NOMO-1 treated with DMSO at 0.1 percent for 48 hours (cell line): ENCODE results near the gene TCEA2.

ENCODE experiments used
- DNase-seq: peaks from one replicate; lab custom pipeline; 2025; ENCODE audit not compliant: unreplicated experiment; lab: John Stamatoyannopoulos, UW

The TCEA2 gene

DNA sequence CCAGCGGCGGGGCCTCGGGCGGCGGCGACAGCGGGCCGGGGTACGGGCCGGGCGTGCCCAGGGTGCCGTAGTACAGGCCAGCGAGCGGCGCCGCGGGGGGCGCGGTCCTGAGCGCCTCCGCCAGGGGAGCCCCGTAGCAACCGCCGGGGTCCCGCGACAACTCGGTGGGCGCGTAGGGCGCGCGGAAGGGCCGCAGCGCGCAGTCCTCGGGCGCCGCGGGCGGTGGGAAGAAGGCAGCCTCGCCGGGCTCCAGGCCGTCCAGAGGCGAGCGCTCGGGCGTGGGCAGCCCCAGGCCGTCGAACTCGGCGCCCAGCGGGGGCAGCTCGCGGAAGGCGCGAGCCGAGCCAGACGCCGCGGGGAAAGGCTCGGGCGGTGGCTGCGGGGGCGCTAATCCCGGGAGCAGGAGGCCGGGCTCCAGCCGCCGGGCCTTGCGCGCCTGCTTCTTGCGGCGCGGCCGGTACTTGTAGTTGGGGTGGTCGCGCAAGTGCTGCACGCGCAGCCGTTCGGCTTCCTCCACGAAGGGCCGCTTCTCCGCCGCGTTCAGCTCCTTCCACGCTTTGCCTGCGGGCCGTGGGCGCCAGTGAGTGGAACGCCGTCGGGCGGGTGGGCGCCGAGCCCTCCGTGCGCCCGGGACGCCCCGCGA, 14.5 kb upstream of the TCEA2 start:
- no peak for DNase-seq

DNA sequence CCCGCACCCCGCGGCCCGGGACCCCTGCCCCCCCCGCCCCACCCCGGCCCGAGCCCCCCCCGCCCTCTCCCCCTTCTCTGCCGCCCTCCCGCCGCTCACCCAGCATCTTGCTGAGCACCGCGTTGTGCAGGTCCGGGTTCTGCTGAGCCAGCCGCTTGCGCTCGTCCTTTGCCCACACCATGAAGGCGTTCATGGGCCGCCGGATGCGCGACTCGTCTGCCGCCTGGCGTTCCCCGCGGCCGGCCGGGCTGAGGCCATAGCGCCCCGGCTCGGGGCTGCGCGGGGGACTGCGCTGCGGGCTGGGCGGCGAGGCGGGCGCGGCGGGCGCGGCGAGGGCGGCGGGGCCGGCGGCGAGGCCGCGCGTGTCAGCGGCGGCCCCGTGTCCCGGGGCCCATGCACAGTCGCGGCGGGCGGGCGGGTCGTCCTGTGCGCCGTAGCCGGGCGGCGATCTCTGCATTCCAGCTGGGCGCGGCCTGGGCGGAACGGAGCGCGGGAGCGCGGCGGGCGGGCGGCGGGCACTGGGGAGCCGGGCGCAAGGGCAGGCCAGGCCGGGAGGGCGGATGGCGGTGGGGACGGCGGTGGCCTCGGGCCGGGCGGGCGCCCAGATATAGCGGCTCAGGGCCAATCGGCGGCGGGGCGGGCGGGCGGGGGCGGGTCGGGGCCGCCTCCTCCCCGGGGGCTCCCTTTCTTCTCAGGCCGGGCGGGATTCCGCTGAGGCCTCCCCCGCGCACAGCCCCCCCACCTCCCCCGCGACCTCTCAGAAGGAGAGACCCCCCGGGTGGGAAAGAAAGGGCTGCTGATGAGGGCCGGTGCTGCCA, 13.7 kb upstream of the TCEA2 start, which contains the start of gene SOX18:
TSS of gene SOX18 (minus strand) at position 580 of the 818 bp plus-strand sequence. CDS start at position 457, 123 bp downstream.
- peak; percentile 20 for DNase-seq

DNA sequence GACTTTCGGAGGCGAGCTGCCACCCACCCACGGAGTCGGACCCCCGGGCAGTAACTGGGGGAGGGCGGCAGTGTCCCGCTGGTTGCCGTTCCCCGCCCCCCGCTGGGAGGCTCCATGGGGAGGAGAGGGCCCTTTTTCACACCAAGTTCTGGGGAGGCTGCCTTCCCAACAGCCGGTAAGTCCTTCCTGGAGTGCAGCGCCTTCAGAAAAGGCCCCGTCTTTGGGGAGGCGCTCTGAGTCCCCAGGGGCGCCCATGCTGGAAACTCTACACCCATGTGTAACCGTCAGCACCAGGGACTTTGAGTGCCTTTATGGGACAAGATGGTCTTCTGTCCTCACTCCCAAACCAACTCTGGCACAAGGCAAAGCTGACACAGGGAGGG, 13.1 kb upstream of the TCEA2 start:
- no peak for DNase-seq

DNA sequence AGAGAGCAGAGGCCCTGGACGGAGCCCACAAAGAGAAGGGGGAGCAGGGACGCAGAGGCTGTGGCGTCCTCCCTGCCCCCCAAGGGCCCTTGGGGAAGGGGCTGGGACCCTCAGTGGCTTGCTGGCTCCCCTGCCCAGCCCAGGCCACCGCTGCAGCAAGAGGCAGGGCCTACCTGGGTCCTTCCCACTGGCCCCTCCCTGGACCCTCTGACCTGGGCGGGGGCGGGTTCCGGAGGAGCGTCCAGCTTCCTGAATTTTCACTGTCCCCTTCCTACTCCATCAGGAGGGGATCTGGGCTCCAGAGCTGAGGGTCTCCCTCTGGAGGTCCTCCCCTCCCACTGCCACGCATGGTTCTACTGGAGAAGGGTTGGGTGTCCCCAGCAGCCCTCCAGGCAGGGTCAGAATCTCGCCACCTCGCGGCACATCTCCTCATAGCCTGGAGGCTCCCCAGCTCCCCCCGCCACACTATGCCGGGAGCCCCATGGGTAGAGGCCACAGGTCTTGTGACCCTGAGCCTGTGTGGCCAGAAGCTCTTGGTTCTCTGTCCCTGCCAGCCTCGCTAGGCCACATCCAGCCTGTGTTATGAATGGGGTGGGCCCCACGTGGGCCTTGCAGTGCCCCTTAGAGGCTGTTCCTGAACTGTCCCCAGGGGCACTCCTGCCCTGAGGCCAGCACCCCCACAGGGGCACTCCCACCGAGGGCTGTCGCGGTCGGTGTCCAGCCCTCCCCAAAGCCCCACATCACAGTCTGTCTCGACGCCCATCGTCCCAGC, 12.6 kb upstream of the TCEA2 start:
- no peak for DNase-seq

DNA sequence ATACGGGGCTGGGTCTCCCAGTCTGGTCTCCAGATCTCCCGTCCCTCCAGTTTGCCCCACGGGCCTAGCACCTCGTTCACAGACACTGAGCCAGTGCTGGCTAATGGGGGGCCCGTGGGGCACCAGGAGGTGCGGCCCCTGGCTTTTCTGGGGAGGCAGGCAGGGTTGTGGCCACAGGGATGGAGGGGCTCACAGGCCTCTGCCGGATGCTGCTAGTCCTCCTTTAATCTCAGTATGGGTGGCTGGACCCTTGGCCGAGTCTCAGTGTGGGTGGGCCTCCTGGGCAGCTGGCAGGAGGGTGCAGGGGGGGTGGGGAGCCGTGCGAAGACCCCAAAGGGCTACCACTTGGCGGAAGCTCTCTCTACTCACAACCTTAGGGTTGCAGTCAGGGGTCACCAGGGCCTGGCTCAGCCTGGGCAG, 12.0 kb upstream of the TCEA2 start:
- no peak for DNase-seq

DNA sequence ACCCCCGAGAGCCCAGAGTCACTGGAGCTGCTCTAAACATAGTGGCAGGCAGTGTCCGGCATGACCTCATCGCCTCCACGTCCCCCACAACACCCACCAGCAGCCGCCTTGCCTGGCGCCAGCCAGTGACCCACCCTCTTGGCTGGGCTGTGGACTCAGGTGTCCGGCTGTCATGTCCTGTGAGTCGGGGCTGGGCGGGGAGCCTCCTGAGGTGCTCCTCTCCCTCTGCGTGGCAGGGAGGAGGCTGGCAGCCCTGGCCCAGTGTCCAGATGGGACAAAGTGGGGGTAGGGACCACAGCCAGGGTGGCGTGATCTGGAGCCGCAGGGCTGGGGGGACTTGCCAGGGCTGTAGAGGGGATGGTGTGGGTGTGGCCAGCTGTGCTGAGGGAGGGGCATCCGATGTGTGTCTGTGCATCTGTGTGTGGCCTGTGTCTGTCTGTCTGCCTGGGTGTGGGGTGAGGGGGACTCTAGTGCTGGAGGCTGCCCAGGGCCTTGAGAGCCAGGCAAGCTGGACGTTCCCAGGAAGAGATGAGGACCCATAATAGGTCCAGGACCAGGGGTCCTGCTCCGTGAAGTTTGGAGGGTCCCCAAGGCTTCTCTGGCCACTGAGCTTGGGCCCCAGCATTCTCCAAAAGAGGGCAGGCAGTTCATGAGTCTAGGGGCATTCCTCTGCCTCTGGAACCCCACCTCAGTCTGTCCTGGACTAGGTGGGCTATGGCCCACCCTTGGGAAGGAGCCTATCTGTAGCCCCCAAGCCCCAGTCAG, 11.3 kb upstream of the TCEA2 start:
- DNase-seq = no peak

DNA sequence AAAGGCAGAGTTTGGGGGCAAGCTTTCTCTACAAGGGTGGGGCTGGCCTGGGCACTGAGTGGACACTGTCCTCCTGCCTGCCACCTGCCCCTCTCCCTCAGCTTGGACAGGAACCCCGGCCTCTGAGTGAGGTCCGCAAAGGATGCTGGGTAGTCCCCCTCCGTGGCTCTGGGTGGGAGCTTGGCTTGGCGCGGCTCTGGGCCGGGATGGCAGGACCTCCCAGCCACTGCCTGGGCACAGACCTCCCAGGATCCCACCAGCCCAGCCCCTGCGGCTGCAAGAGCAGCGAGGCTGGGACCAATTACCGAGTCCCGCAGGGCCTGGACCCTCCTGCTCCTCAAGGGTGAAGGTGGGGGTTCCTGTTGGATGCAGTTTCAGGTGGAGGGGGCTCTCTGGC, 10.7 kb upstream of the TCEA2 start:
- no peak for DNase-seq

DNA sequence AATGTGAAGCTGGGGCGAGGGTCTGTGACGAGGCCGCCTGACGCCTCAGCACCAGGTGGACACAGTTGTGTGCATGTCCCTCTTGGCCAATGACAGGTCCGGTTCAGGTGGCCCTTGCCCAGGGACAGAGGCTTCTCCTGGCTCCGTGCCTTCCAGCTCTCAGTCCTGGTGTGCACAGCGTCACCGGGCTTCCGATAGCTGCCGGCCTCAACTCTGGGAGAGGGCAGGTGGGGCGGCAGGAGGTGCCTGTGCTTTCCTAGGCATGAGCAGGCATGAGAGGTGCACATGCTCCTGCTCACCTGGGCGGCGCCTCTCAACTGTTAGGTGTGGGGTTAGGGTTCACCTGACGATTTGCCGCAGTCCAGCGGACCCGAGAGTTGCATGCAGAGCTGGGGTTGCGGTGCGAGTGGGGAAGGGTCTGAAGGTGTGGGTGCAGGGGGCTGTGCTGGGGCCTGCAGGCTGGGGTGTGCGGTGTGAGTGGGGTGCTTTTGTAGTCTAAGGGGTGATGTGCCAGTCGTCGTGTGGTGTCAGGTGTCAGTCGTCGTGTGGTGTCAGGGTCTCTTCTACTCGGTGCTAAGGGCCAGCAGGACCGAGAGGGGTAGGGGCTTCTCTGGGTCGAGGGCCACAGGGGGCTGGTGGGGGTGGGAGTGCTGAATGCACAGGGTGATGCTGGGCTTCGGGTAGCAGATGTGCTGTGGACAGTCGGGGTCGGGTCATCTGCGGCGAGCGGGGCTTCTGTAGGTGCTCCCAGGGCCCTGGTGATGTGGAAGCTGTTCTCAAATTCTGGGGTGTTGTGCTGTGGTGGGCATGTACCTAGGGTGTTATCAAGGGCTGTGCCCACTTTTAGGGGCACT, 9.8 kb upstream of the TCEA2 start:
- DNase-seq = no peak

DNA sequence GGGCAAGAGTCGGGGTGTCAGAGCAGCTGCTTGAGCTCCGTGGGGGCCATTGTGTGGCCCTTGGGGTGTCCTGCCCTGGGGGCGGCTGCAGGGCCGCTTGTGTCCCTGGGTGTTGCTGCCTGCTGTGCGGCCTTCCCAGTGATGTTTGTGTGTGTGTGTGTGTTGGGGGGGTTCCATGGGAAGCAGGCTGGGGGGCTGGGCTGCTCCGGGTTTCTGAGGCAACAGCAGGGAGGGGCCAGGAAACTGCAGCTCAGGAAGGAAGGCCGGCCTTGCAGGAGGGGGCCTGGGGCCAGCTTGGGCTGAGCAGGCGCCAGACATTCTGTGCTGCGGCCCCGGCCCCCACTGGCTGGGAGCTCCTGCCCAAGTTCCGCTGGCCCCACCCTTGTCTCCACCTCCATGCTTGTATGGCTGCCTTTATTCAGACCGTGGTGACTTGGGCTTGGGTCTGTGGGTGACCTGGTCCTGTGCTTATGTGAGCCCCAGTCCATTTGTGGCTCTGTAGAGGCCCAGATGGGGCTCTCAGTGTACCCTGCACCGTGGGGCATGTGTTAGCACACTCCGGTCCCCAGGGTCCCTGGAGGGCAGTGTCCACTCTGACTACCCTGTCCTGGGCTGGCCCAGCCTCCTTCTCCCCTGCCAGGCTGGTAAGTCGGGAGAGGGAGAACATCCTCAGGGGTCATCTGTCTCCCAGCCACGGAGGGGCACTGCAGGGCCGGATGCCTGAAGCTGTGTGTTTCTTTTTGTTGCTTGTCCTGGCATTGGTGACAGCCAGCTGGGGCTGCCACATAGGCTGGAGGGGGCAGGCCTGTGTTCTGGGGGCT, 8.9 kb upstream of the TCEA2 start:
- DNase-seq = peak; percentile 17

DNA sequence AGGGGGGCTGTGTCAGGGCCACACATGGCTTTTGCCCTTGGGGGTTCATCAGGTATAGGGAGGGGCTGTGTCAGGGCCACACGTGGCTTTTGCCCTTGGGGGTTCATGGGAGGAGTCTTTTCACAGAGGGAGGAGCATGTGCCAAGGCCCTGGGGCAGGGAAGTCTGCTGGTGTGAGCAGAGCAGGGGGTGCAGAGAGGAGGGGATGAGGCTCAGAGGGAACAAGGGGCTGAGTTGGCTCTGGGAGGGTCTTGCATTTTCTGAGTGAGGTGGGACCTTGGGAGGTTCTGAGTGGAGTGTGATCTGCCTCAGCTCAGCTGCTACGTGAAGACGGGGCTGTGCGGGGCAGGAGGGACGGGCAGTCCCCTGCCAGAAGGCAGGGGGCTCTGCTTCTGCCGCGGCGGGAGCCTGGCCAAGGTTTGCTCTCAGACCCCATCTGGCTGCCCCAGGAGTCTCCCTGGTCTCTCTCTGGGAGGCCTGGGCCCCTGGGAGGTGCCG, 7.6 kb upstream of the TCEA2 start:
- DNase-seq = no peak

DNA sequence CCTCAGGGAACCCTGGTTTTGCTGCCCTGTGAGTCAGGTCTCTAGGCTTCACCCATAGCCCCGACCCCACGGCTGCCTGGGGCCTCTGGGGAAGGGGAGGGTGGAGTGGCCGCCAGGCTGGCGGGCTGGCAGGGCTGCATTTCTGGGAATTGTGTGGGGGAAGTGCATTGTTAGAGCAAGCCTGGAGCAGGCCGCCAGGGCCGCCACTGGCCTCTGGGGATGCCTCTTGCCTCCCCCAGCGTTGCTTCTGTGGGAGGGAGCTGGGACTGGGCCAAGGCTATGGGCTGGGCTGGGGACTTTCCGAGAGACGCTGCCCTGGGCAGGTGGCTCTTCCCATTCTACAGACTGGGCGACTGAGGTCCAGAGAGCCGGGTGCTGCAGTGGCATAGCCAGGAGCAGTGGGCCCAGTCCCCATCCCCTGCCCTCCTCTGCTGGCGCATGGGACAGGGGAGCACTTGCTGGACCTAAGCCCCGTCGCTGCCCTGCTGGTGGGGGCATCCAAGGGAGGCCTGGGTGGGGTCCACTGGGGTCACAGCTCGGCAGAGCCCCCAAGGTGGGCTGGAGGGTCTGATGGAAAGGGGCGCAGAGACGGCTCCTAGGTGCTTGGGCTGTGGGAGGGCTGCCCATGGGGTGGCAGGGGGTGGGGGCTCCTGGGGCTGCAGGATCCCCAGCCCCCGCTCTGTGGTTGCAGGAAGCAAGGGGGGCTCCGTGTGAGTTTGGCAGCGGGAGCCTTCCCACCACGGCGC, 6.9 kb upstream of the TCEA2 start:
- DNase-seq = no peak

DNA sequence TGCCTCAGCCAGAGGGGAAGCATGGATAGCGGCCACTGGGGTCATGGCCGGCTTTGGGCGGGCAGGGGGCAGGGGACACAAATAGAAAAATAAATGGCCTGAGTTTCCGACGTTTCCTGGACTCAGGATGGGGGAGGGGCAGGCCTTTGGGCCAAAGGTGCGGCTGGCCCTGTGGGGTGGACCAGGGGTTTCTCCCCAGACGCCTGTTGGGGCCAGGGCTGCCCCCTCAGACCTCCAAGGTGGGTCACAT, 6.4 kb upstream of the TCEA2 start:
- DNase-seq = no peak

DNA sequence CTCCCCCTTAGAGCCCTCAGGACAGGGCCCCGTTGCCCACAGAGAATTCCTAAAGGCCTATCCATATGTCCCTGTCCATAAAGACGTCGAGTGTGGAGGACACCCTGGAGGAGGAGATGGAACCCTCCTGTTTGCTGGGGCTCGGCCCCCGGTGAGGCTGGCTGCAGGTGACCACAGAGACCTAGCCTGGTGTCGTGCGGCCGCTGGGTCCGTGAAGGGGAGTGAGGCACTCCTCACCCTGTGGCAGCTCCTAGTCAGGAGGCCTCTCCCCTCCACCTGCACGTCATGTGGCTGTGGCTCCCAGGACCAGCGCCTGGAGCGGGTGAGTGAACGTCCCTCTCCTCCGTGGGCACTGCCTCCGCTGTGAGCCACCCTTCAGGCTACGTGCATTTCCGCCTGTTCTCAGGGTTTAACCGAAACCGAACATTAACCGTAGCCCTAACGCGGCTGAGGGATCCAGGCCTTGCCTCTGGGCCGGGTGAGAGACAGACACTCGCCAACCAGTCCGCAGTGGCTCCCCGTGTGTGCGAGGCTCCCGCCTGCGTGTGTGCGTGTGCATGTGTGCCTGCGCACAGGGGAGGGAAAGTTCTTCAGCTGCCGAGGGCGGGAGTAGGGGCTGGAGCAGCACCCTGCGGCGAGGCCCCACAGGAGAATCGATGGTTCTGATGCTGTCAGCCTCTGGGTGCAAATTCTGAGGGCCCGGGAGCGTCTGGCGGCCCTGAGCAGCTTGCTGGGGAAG, 5.9 kb upstream of the TCEA2 start:
- DNase-seq = no peak

DNA sequence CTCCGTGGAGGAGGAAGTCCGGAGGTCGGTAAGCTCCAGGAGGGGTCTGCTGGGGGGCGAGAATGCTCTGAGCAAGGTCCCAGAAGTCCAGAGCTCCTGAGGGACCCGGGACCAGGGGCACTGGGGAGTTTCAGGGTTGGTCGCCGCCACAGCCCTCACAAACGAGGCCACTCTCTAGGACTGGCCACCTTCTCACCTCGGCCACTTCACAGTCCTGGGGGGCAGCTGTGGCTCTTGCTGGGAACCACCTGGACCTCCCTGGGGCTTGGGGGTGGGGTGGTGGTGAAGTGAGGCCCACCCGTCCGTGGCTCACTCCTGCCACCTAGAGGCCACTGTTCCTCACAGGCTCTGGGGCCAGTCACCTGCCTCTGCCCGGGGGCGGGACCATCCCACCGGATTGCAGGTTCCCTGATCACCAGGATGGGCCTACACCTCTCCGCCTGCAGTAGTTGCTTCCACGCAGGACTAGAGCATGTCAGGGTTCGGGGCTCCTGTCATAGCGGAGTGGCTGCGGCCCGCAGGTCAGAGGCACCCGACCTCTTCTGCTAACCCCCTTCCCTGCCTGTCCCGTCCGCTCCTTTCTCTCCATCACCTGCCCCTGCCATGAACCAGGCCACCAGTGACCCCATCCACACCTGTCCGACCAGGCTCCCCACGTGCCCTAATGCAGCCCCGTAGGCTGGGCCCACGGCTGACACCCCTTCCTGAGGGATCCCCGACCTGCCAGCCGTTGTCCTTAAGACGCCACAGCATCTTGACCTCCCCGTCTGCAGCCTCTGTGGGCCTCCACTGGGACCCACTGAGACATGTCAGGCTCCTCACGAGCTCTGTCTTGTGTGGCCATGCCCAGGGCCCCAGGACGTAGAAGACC, 5.1 kb upstream of the TCEA2 start:
- DNase-seq = peak; percentile 27

DNA sequence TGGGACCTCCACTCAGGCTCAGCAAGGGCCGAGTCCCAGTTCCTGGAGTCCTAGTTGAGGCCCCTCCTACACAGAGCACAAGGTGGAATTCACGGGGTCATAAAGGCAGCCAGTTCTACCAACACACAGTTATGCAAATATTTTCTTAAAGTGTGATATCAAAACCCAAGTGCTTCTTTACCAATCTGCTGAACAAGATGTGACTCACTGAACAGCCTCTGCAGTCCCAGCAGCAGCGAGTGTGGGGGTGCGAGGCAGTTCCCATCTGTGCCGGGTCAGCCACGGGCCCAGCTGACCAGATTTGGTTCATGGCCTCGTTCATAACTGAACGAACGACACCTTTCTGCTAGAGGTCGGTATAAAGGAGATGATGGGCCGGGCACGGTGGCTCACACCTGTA, 4.5 kb upstream of the TCEA2 start:
- no peak for DNase-seq

DNA sequence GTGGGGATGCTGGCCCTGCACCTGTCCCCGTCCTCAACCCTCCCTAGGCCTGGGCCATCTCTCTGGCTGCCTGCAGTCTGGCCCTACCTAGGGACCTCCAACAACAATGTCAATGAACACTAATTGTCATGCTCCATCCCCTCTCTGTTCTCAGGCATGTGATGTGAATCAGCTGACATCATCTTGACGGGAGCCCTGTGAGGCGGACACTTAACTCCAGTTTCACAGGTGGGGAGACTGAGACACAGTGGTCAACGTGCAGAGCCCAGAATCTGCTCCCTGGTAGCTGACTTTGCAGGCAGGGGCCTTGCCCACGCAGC, 762 bp upstream of the TCEA2 start:
- DNase-seq = no peak

DNA sequence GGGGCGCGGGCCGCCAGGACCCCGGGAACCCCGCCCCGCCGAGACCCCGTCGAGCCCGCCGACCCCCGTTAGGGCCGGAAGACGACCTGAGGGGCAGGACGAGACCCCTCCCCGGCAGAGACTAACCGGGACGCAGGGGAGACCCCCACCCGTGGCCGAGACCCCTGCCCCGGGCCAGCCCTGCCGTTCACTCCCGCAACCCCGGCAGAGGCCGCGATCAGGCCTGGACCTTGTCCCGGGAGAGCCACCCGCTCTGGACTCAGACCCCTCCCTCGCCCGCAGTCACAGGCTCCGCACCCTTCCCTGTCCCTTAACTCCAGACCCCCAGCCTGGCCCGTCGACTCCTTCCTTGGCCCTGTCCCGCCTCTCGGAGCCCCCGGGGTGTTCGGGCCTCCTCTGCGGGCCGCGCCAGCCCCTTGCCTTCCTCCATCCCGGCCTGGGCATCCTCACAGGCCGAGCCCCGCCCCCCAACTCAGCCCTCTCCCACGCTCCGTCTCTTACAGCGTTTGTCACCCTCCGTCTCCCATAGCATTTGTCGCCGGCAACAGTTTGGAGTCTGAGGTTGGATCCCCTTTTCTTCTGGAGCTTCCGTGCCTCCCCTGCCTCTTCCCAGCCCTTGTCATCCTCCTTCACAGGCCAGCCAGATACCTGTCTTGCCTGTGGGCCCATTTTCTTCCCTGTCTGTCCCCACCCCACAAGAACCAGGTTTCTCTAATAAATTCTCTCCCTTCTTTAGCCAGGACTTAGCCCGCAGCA, 569 bp downstream of the TCEA2 start:
- no peak for DNase-seq
